Measurements from ENCODE around the gene SHANK1.

Gene SHANK1

DNA sequence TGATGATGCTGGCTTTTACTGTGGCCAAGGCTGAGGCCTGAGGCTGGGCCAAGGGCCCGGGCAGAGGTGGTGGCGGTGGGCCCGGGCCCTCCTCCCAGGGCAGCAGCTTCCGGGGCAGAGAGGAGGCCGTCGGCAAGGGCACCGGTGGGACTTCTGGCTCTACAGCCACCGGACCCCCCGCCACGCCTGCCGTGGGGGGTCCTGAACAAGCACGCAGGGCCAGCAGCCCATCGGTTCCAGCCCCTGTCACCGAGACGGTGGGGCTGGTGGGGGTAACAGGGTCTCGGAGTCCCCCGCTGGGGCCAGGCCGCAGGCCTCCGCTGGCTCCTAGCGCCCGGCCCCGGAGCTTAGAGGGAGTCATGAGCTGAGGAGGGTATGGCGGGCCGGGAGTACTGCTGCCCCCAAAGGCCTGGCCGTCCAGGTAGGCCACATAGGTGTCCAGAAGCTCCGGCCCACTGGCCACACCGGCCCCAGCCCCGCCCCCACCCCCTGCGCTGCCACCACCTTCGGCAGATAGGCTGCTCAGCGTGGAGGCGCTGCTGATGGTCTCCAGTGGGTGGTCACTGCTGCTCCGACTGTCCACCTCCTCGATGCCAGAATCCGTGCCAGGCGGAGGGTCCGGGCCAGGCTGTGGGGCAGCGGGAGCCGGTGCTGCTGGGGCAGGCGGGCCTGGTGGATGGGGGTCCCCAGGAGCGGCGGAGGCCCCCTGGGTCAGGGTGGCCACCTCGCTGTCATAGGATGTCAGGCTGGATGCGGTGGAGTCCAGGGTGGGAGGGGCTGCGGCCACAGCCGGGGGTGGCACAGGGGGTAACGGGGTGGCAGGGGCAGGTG lies 53.0 kb downstream of the SHANK1 start:
- H3K9ac ChIP-seq (ENCODE audit: low read length), result no peak overlapping the region
- H3K4me3 ChIP-seq (ENCODE audit: low read depth, low read length), result no peak overlapping the region
- H3K4me1 ChIP-seq (ENCODE audit: control insufficient read depth, insufficient read depth, low read length), result 0 out of 2 replicates have a peak, but pooled peaks cover 2% of the 10 kb centered on the region
- no peaks in the 10 kb centered on the region for H3K36me3 ChIP-seq (ENCODE audit: control insufficient read depth, insufficient read depth, low read length)
- H3K27me3 ChIP-seq (ENCODE audit: control insufficient read depth, insufficient read depth, low read length), result peaks cover 76% of the 10 kb centered on the region
- H3K27ac ChIP-seq (ENCODE audit: low read depth, low read length), result no peak overlapping the region
- peaks cover 5% of the 10 kb centered on the region for H3K9me3 ChIP-seq (ENCODE audit: control insufficient read depth, insufficient read depth, low read depth, low read length)

GRCh38 chr19:50664204-50664603 lies 55.4 kb downstream of the SHANK1 start:
- H3K27ac ChIP-seq (ENCODE audit: low read depth, low read length), result no peak overlapping the region
- peaks cover 66% of the 10 kb centered on the region for H3K27me3 ChIP-seq (ENCODE audit: control insufficient read depth, insufficient read depth, low read length)
- no peaks in the 10 kb centered on the region for H3K36me3 ChIP-seq (ENCODE audit: control insufficient read depth, insufficient read depth, low read length)
- no peak overlapping the region for H3K9ac ChIP-seq (ENCODE audit: low read length)
- peaks cover 7% of the 10 kb centered on the region for H3K4me1 ChIP-seq (ENCODE audit: control insufficient read depth, insufficient read depth, low read length)
- H3K9me3 ChIP-seq (ENCODE audit: control insufficient read depth, insufficient read depth, low read depth, low read length), result peaks cover 5% of the 10 kb centered on the region
- H3K4me3 ChIP-seq (ENCODE audit: low read depth, low read length), result no peak overlapping the region

- H3K36me3 ChIP-seq (ENCODE audit: control insufficient read depth, insufficient read depth, low read length), result no peaks in the 10 kb centered on the region
- H3K27me3 ChIP-seq (ENCODE audit: control insufficient read depth, insufficient read depth, low read length), result peaks cover 58% of the 10 kb centered on the region
- H3K27ac ChIP-seq (ENCODE audit: low read depth, low read length), result no peak overlapping the region
- H3K4me3 ChIP-seq (ENCODE audit: low read depth, low read length), result no peak overlapping the region
- H3K9me3 ChIP-seq (ENCODE audit: control insufficient read depth, insufficient read depth, low read depth, low read length), result peaks cover 5% of the 10 kb centered on the region
- H3K4me1 ChIP-seq (ENCODE audit: control insufficient read depth, insufficient read depth, low read length), result peaks cover 7% of the 10 kb centered on the region
- no peak overlapping the region for H3K9ac ChIP-seq (ENCODE audit: low read length)
These were observed 56.2 kb downstream of the SHANK1 start for GRCh38 chr19:50663482-50663790.

GRCh38 chr19:50662651-50663481 lies 56.7 kb downstream of the SHANK1 start:
- H3K9ac ChIP-seq (ENCODE audit: low read length), result no peak overlapping the region

DNA sequence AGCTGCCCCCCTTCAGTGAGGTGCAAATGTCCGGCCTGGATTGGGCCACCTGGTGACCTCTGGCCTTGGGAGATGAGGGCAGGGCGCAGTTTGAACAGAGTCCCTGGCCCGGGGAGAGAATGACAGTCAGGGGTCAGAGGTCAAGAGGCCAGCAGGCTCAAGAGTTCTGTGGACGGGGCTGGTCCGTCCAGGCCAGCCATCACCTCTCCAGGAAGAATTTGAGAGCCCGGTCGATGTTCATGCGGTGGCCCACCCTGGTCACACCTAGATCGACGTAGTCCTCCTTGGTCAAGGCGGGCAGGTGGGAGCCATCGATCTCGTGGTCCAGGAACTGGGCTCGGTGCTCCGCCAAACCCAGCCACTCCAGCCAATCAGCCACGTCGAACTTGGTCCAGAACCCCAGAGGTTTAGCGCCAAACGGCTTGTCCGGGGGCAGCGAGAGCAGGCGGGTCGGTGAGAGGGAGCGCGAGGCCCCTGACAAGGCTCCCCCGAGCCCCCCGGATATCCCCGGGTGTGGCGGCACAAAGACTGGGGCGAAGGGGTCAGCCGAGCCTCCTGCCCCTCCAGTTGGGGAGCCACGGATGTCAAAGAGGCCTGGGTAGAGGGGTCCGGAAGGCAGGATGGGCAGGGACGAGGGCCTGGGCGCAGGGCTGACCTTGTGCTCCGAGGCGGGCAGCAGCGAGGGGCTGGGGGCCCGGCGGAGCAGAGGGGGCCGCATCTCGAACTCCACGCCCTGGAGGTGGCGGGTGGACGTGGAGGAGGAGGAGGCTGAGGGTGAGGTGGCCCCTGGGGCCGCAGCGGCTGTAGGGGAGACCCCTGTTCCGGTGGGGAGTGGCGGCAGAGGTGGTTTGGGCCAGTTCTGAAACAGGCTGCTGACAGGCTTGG lies 57.6 kb downstream of the SHANK1 start:
- Histone ChIP-seq H3K4me3 (ENCODE audit: low read depth, low read length) (no peak overlapping the region), H3K4me1 (ENCODE audit: control insufficient read depth, insufficient read depth, low read length) (peaks cover 7% of the 10 kb centered on the region), H3K9ac (ENCODE audit: low read length) (no peak overlapping the region), H3K36me3 (ENCODE audit: control insufficient read depth, insufficient read depth, low read length) (no peaks in the 10 kb centered on the region), H3K27ac (ENCODE audit: low read depth, low read length) (no peak overlapping the region), H3K27me3 (ENCODE audit: control insufficient read depth, insufficient read depth, low read length) (peaks cover 44% of the 10 kb centered on the region), H3K9me3 (ENCODE audit: control insufficient read depth, insufficient read depth, low read depth, low read length) (peaks cover 5% of the 10 kb centered on the region)

More at GRCh38 chr19:50662651-50663481, 56.7 kb downstream of the SHANK1 start:
- no peaks in the 10 kb centered on the region for H3K36me3 ChIP-seq (ENCODE audit: control insufficient read depth, insufficient read depth, low read length)
- no peak overlapping the region for H3K4me3 ChIP-seq (ENCODE audit: low read depth, low read length)
- peaks cover 53% of the 10 kb centered on the region for H3K27me3 ChIP-seq (ENCODE audit: control insufficient read depth, insufficient read depth, low read length)
- peaks cover 5% of the 10 kb centered on the region for H3K9me3 ChIP-seq (ENCODE audit: control insufficient read depth, insufficient read depth, low read depth, low read length)
- H3K4me1 ChIP-seq (ENCODE audit: control insufficient read depth, insufficient read depth, low read length), result peaks cover 7% of the 10 kb centered on the region
- no peak overlapping the region for H3K27ac ChIP-seq (ENCODE audit: low read depth, low read length)

GRCh38 chr19:50661023-50661422 lies 58.6 kb downstream of the SHANK1 start:
- Histone ChIP-seq H3K9ac (ENCODE audit: low read length) (no peak overlapping the region), H3K4me3 (ENCODE audit: low read depth, low read length) (no peak overlapping the region), H3K36me3 (ENCODE audit: control insufficient read depth, insufficient read depth, low read length) (no peaks in the 10 kb centered on the region), H3K27me3 (ENCODE audit: control insufficient read depth, insufficient read depth, low read length) (peaks cover 39% of the 10 kb centered on the region), H3K4me1 (ENCODE audit: control insufficient read depth, insufficient read depth, low read length) (peaks cover 6% of the 10 kb centered on the region), H3K9me3 (ENCODE audit: control insufficient read depth, insufficient read depth, low read depth, low read length) (peaks cover 5% of the 10 kb centered on the region), H3K27ac (ENCODE audit: low read depth, low read length) (no peak overlapping the region)

- H3K27ac ChIP-seq (ENCODE audit: low read depth, low read length), result no peak overlapping the region
- peak overlapping the region; percentile 52 for H3K4me3 ChIP-seq (ENCODE audit: low read depth, low read length)
- H3K36me3 ChIP-seq (ENCODE audit: control insufficient read depth, insufficient read depth, low read length), result no peaks in the 10 kb centered on the region
- H3K27me3 ChIP-seq (ENCODE audit: control insufficient read depth, insufficient read depth, low read length), result peaks cover 38% of the 10 kb centered on the region
- peaks cover 4% of the 10 kb centered on the region for H3K4me1 ChIP-seq (ENCODE audit: control insufficient read depth, insufficient read depth, low read length)
- H3K9ac ChIP-seq (ENCODE audit: low read length), result no peak overlapping the region
- peaks cover 6% of the 10 kb centered on the region for H3K9me3 ChIP-seq (ENCODE audit: control insufficient read depth, insufficient read depth, low read depth, low read length)
These were observed 59.6 kb downstream of the SHANK1 start for GRCh38 chr19:50660088-50660366.

GRCh38 chr19:50659318-50660087 lies 60.1 kb downstream of the SHANK1 start:
- no peak overlapping the region for H3K27ac ChIP-seq (ENCODE audit: low read depth, low read length)
- H3K4me3 ChIP-seq (ENCODE audit: low read depth, low read length), result peak overlapping the region; percentile 90
- H3K9me3 ChIP-seq (ENCODE audit: control insufficient read depth, insufficient read depth, low read depth, low read length), result peaks cover 9% of the 10 kb centered on the region
- peaks cover 4% of the 10 kb centered on the region for H3K4me1 ChIP-seq (ENCODE audit: control insufficient read depth, insufficient read depth, low read length)
- H3K27me3 ChIP-seq (ENCODE audit: control insufficient read depth, insufficient read depth, low read length), result peaks cover 35% of the 10 kb centered on the region
- H3K36me3 ChIP-seq (ENCODE audit: control insufficient read depth, insufficient read depth, low read length), result no peaks in the 10 kb centered on the region
- H3K9ac ChIP-seq (ENCODE audit: low read length), result no peak overlapping the region

- peak overlapping the region; percentile 67 for H3K9ac ChIP-seq (ENCODE audit: low read length)
These were observed 60.9 kb downstream of the SHANK1 start for GRCh38 chr19:50658441-50659317.

More at GRCh38 chr19:50658441-50659317, 60.9 kb downstream of the SHANK1 start:
- Histone ChIP-seq H3K36me3 (ENCODE audit: control insufficient read depth, insufficient read depth, low read length) (no peaks in the 10 kb centered on the region), H3K27ac (ENCODE audit: low read depth, low read length) (no peak overlapping the region), H3K27me3 (ENCODE audit: control insufficient read depth, insufficient read depth, low read length) (peaks cover 28% of the 10 kb centered on the region), H3K9me3 (ENCODE audit: control insufficient read depth, insufficient read depth, low read depth, low read length) (peaks cover 5% of the 10 kb centered on the region; the same call in 1 of the 2 replicates), H3K4me3 (ENCODE audit: low read depth, low read length) (peak overlapping the region; percentile 90), H3K4me1 (ENCODE audit: control insufficient read depth, insufficient read depth, low read length) (peaks cover 4% of the 10 kb centered on the region)

Data from HUES6 (cell line).